Gastrocnemius medialis (tissue), 4 donors: ENCODE results near the gene NELFA.

ENCODE experiments used
- CTCF ChIP-seq, 5 experiments: fragments of 450-650 bp in 3 of 5; fragments of 200-600 bp in 2 of 5; sonication (generic) in 2 of 5; IDR thresholded peaks in 4 of 5; conservative IDR thresholded peaks in 1 of 5; 1 replicate in 4 of 5; 2 replicates in 1 of 5; pipeline ENCODE4 v1.5.1; 2016 to 2019; ENCODE audit warnings: antibody characterized with exemption in 5 of 5, mild to moderate bottlenecking in 3 of 5, moderate library complexity in 3 of 5
- POLR2A ChIP-seq, 2 donors: fragments of 450-650 bp; IDR thresholded peaks; one replicate each; pipeline ENCODE4 v1.6.1; 2017; ENCODE audit warnings: antibody characterized with exemption in 2 of 2, mild to moderate bottlenecking in 2 of 2, moderate library complexity in 2 of 2

DNA sequence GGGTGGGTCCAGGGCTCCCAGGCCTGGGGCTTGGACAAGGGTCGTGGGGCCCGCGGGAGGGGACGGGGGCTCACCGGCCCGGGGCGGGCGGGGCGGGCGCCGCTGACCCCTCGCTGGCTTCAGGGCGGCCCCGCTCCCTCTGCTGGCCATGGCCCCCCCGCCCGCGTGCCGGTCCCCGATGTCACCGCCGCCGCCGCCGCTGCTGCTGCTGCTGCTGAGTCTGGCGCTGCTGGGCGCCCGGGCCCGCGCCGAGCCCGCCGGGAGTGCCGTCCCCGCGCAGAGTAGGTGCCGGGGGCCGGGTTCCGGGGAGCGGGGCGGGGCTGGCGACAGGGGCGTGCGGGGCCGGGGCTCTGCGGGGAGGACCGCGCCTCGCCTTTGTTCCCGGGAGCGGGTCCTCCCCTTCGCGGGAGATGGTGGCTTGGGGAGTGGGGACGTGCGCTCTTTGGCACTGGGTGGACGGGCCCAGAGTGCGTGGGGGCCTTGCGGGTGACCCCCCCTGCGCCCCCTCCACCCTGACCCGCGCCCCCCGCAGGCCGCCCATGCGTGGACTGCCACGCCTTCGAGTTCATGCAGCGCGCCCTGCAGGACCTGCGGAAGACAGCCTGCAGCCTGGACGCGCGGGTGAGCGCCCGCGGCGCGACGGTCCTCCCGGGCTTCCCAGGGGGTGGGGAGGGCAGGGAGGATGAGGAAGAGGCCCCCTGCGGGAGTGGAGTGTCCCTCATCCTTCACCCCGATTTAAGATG, 33.6 kb upstream of the NELFA start:
- no peak for TF ChIP-seq CTCF (IDR thresholded peaks at IDR 0.05 in 4 of 5, conservative IDR thresholded peaks at IDR 0.05 in 1 of 5)
- TF ChIP-seq POLR2A (IDR thresholded peaks at IDR 0.05) = no peak
